IPS-11a (cell line): ENCODE data around the gene OXNAD1.
"Not testable (repeated sequence)": the region's sequence is repeated elsewhere in the genome, so short reads cannot be mapped to it uniquely, and the experiment has no call there.

Experiments used
- H3K4me3 ChIP-seq: one replicate; pipeline ENCODE4 v1.5.1; 2013; ENCODE audit warnings: low read depth, low read length, control low read depth

Gene OXNAD1

DNA sequence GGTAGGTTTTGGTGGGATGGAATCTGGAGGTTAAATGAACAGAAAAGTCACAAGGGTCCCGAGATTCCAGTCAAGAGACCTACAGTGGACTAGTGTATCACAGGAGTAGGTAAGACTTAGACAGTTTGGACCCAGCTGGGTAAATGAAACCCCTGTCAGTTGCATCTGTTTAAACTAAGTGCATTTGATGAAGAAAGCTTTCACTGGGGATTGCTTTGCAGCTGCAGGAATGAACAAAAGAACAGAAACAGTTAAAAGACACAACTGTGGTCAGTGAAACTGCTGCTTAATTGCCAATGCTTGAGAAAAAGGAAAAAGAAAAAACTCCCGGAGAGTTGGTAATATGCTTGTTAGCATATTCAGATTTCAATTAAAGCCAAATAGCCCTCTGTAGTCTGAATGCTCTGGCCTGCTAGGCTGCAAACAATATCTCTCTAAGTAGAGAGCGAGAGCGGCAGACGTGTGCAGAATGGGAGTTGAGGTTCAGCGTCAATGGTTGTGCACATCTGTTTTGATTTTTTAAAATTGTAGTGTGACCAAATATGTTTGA lies 37.1 kb downstream of the OXNAD1 start:
- no peak overlapping the region for H3K4me3 ChIP-seq

DNA sequence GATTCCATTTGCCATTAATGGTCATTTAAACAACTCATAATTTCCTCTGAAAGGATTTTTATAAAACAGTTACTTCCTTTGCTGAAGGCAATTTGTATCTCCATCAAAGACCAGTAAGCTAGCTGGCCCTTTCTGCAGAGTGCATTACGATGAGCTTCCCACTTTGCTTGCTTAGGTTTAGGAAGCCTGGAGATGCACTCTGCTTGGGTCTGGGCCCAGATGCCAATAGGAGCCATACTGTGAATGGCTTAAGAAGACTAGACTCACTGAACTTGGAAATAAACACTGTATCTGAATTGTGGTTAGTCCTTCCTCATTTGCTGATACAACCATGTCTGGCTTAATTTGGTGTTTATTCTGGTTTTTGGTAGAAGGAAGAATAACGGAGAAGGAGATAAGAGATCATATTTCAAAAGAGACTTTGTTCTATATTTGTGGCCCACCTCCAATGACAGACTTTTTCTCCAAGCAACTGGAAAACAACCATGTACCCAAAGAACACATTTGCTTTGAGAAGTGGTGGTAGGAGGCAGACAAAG lies 38.1 kb downstream of the OXNAD1 start:
- H3K4me3 ChIP-seq: no peak overlapping the region

DNA sequence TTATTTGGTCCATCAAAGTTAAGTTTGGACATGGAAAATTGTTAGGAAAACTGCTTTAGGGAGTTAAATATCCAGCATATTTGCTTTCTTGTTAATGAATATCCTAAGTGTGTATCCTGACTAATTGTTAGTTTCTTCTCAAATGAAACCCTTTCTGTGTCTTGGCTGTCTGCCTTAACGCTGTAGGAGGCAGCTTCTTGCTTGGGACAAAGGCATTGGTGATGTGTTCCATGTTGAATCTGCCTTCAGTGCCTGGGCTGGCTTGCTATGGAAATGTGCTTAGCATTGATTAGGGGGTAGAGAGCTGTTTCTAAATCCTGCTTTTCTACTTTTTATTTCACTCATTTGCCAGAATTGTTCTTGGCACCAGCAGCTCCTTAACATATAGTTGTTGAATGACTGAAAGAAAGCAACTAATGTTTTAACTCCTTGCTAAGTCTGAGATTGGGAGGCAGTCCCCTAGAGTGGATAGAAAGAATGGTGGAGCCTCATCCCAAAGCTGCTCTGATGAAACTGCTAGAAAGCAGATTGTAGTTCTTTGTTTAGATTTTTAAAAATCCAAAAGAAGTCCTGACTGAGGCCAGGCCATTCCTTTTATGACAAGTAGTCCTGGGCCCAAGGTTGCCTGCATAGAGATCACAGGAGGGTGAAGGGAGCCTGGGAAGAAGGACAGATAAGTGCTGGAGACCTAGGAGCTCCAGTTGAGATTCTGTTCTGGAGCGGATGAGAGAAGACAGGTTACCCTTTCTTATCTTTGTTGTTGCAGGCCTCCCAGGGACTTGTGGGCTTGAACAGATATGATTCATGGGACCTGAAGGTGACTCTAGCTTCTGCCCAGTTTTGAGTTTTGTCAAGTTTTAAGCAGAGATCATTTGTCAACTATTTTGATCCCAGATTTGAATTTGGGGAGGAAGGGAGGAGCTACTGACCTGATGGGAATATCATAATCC lies 39.3 kb downstream of the OXNAD1 start:
- H3K4me3 ChIP-seq: no peak overlapping the region

DNA sequence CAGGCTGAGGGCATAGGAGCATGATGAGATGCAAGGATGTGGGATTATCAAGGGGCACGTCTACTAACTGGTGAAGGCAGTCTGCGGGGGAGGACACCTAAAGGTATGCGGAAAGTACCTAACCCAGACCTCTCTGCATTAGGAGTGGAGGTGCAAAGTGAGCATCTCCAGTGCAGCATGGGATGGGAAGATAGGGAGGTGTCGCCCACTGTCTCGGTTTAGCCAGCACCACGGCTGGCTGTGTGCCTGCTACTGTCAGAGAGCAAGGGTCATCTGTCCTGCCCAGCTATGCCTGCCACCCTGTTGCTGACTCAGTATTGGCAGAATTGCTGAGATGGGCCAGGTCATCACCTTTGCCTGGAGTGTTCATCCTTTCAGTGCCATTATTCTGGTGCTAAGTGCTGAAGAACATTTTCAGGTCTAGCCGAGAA lies 40.1 kb downstream of the OXNAD1 start:
- H3K4me3 ChIP-seq: no peak overlapping the region

DNA sequence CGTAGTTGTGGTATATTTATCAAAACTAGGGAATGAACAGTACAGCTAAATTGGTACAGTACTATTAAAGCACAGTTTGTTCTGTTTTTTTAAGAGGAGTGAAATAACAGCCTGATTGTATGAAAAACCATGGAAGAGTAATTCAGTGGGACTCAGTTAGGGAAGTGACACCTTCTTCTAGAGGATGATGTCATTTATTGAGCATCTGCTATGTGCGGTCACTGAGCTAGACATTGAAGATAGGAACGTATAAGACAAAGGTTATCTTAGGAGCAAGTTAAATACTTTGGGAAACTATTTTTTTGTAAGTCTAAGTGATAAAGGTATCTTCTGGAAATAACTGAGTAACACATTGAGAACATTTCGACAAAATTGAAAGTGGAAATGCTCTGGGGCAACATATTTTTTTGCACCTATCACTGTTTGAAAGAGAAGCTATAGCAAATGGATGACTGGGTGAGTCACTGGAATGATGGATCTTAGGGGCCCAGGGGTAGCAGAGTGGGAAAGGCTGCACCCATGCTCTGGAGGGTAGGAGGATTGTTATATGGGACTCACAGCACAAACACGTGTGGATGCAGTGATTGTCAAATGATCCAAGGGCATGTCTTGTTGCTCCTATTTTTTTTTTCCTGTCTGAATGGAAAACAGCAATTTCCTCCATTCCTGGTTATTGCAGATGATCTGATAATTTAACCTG lies 43.0 kb downstream of the OXNAD1 start:
- no peak overlapping the region for H3K4me3 ChIP-seq

DNA sequence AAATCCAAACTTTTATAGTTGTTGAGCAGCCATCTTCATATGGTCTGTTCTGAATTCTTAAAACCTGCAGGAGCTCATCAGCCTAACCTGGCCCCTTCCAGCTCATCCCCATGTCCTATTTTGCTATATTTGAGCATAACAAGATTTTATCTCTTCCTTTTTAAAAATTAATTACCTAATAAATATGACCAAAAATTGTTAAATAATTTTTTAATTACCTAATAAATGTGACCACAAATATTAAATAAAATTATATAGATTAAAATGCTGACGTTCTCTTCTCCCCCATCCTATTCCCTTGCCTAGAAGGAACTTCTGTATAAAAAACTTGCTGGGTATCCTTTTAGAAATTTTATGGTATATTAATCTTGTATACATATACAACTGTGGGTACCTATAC lies 43.7 kb downstream of the OXNAD1 start:
- H3K4me3 ChIP-seq: no peak overlapping the region

DNA sequence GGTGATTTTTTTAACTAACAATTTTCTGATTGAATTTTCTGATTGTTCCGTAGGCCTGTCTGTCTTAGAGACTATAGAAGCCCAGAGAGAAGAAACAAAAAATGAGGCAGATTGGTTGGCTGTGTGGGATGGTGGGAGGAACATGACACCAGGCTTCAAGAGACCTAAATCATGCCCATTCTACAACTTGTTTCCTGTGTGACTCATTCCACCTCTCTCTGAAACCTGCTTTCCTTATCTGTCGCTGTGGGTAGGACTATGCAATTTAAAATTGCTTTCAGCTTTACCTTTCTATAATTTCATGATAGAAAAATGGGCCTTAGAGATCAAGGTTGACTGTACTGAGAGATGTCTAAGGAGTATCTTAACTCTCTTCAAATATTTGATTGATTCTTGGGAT lies 44.5 kb downstream of the OXNAD1 start:
- H3K4me3 ChIP-seq: no peak overlapping the region

DNA sequence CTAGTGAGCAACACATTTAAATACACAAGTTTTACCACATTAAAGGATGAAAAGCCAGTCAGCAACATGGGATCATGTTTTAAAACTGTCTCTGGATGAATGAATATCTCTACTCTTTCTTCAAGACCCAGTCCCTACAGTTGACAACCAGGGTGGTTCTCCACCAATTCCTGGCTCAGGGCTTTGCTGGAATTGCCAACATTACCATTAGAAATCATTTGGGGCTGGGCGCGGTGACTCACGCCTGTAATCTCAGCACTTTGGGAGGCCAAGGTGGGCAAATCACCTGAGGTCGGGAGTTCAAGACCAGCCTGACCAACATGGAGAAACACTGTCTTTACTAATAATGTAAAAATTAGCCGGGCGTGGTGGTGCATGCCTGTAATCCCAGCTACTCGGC lies 45.5 kb downstream of the OXNAD1 start:
- H3K4me3 ChIP-seq: not testable (repeated sequence)

DNA sequence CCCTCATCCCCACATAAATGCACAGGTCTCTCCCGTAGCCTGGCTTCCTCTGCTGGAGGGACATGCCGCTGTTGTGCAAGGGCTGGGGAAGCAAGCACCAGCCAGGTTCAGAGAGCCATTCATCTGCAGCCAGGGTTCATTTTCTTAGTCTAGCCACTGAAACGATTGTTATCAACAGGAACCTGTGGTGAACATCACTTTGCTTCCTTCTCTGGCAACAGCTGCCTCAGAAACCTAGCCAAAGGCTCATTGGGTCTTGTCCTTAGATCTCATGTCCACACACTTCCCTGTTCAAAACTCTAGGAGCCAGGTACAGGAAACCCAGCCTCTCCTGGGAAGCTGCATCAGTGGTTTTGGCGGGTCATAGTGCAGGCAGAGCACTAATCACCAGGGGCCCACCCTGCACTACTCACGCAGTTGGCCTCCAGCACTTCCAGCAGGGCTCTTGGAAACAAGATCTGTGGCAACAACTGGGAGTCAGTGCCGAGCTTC lies 47.0 kb downstream of the OXNAD1 start:
- no peak overlapping the region for H3K4me3 ChIP-seq

DNA sequence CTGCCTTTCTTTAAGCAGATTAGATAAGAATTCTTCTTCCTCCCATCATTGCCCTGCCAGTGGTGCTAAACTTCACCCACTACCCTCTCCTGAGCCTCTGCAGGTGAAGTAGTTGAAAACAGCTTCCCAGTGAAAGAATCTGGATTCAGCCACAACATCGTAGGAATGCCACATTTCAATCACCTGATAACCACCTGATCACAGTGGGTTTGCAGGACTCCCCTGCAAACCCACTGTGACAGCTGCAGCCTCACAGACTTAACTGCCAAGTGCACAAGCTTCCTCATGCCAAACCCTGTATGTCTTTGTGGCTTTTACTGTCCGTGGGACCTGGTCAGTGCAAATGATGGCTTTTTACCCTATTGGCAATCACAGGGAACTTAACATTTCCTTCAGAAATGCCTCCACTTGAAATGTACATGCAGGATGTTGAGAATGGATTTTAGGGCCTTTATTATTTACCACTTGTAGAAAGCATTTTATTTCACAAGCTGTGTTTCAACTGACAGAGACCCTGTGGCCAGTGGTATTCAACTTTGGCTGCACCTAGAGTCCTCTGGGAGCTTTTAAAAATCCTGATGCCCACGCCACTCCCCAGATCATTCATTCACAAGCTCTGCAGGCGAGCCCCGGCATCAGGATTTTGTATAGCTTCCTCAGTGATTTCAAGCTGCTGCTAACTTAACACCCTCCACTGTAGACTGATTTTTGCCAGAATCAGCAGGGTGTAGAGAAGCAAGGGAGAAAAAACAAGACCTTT lies 49.1 kb downstream of the OXNAD1 start:
- no peak overlapping the region for H3K4me3 ChIP-seq

DNA sequence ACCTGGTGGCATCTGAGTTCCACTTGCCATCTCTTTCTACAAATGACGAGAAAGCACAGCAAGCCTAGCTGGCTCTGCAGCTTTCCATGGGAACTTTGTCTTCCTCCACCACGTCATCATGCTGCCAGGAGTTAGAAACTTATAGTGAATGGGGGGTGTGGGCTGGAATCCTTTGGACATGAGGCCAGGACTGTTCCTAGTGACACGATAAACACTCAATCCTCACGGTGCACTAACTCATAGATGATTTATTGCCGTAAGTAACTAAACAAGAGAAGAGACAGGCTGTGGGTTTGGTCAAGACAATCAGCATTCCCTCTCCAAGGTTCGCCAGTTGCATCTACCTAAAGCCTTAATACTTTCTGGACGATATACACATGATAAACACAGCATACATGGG lies 50.6 kb downstream of the OXNAD1 start:
- H3K4me3 ChIP-seq: no peak overlapping the region

DNA sequence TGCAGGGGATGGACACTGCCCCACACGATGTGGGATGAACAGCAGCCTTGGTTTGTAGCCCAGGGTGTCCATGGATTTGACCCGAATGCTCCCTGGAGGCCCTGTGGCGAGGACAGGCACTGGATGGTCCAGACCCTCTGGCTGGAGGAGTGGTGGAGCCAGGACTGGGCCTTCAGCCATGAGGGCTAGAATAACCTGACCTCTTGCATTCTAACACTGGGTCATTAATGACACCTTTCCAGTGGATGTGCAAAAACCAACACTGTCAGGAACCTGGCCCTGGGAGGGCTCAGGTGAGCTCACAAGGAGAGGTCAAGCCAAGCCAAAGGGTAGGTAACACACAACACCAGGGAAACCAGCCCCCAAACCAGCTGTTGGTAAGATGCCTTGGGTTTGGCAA lies 51.4 kb downstream of the OXNAD1 start:
- H3K4me3 ChIP-seq: no peak overlapping the region

DNA sequence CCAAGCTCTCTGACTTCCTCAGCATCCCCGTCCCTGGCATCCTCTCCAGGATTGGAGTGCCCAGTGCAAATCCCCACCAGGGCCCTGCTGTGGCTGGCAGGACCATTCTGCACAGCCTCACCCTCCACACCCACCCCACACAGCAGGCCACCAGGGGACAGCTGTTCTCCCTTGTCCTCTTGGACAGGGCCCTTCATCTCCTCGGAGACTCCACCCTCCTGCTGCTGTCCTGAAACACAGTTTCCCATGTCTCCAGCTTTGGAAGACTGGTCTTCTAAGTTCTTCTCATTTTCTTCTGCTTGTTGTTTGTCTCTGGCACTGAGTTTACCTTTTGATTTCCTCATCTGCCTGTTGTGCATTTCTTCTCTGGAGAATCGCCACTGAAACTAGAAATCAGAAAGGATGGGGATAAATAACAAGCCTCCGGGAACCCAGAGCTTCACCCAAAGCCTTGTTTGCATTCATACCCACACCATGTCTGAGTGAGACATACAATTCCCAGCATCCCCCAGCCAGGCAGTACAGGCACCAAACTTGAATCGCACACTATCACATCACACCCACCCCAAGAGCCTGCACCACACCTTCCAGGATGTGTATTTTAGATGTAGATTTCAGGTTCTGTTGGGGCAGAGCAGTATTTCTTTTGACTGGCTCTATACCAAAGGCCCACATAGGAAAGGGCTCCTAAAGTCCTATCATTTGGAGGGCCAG lies 52.0 kb downstream of the OXNAD1 start:
- no peak overlapping the region for H3K4me3 ChIP-seq

DNA sequence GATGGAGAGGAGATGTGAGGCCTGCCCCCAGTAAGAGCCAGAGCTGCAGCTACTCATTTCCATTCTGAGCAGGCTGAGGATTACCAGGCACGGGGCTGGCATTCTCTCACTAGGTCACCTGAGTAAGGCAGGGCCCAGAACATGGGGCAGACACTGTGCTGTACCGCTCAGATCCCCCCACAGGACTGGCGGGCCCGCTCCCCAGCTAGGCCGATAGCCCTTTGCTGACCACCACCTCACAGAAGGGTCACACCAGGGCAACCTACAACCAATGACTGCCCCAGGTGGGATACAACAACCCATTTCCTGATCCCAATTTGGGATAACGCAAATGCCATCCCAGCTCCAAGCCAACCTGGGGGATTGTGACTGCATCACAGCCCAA lies 52.5 kb downstream of the OXNAD1 start:
- no peak overlapping the region for H3K4me3 ChIP-seq

DNA sequence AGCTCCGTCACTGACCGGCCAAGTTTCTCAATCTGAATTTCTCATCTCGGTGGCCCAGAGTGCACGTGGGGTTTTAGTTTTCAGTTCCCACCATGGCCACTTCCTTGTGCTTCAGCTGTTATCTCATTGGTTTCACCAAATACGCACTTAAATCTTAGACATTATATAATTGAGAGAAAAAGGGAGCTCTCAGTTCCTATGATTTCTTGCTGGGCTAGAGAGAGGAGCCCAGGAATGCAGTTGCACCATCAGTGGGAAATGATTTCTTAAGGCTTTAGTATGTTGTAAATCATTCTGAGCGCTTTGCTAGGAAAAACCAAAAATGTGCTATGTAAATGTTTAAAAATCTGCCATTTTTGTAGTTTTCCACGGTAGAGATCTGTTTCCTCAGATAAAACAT lies 53.2 kb downstream of the OXNAD1 start:
- no peak overlapping the region for H3K4me3 ChIP-seq

DNA sequence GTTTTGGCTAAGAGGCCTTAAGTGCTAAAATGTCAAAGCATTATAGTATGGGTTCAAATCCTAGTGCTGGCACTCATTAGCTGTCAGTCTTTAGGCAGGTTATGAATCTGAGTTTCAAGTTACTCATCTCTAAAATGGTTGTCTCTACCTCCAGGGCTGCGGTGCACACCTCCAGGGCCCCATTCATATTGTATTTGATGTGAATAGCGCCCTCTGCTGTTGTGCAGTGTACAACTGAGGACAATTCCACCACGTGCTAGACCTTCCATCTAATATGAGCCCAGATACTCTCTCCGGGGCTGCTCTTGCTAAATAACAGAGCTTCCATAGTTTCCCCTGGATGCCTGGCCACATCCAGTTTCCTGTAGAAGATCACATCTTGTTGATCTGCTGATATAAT lies 54.3 kb downstream of the OXNAD1 start:
- no peak overlapping the region for H3K4me3 ChIP-seq

DNA sequence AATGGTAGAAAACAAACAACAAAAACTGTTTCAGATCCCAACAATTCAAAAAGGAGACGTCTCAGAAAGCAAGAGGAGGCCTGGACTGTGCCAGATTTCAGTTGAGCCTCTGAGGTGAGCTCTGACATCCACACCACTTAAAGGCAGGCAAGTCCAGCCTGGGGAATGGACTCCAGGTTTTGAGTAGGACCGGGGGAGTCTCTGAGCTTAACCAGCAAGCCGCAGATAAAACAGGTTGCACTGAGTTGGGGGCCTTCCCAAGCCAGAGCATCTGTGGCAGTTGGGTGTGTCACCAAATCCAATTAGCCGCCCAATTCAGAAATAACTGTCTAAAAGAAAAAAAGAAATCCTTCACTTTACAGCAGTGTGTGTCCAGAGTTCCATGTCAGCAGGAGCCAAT lies 54.7 kb downstream of the OXNAD1 start:
- H3K4me3 ChIP-seq: no peak overlapping the region

DNA sequence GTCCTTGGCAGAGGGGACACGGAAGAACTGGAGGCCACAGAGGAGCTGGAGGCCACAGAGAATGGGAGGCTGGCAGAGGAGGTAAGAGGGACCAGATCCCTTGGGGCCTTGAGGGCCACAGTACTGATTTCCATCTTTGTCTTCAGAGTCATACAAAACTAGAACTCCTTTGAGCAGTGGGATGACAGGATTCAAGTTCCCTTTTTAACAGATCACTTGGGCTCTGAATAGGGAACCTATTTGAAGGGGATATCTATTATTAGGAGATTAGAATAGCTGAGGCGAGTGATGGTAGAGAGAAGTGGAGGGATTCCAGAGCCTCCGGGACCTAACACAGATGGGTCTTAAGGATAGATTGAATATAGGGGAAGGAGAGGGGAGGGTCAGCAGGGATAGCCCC lies 55.7 kb downstream of the OXNAD1 start:
- H3K4me3 ChIP-seq: no peak overlapping the region

DNA sequence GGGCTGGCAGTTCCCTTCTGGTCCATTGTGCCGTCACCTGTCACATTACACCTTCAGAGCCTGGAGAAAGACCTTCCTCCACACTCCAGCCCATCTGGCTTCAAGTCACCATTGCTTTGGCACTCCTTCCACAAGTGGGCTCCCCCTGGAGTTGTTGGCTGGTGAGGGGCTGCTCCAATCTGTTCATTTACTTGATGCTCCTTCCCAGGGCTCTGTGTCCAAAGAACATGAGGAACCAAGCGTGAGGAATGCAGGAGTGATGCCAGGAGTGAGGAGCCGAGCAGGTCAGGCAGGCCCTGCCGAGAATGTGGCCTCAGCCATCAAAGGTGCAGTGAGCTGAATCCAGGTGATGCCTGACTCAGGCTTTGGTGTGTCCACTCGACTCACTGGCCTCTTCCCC lies 57.2 kb downstream of the OXNAD1 start:
- no peak overlapping the region for H3K4me3 ChIP-seq

DNA sequence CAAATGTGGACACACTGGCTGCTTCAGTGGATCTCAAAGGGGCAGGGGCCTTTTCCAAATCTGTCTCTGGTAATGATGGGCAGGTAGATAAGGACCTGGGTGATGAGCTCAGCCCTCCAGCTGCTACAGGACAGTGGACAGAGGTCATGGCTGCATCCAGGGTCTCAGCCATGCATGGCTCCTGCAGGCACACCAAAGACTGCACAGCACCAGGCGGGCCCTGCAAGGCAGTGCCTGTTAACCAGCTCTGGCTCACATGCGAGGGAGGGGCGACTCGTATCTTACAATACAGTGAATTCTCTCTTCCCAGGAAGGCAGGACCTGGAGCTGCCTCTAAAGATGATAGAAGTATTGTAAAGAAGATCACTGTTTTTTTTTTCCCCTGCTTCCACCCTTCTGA lies 58.7 kb downstream of the OXNAD1 start:
- H3K4me3 ChIP-seq: no peak overlapping the region
